SK-N-SH (cell line): ENCODE measurements around the gene KIF4A. TPM values are rescaled to one million over a fixed set of nuclear protein-coding genes. Genes with fewer than 3 reads are reported as not detected.

Experiments
- CTCF ChIA-PET: fragments of 300-600, 350-600 bp; formaldehyde crosslinking; extraction: SDS; loops from one replicate; lab custom pipeline; 2021; lab: Yijun Ruan, JAX
- POLR2A ChIA-PET: fragments of 350-600 bp; sonication (Branson Sonifier 250); formaldehyde crosslinking; extraction: SDS; loops from one replicate; lab custom pipeline; 2020; ENCODE audit warnings: antibody characterized with exemption, inconsistent platforms; lab: Yijun Ruan, JAX
- DNase-seq: peaks from one replicate; pipeline ENCODE4 v3.0.0; 2012
- H2AFZ ChIP-seq: fragments of 200-600 bp; sonication (generic); 2 replicates; pipeline ENCODE4 v1.8.1; 2016; ENCODE audit warnings: antibody characterized with exemption, mild to moderate bottlenecking, low read depth
- H3F3A ChIP-seq: fragments of 200-600 bp; sonication (generic); replicated peaks from 2 replicates; pipeline ENCODE3; 2016; ENCODE audit warnings: antibody characterized with exemption, mild to moderate bottlenecking; ENCODE audit not compliant: insufficient read depth
- H3K27ac ChIP-seq, 2 experiments: fragments of 200-500 bp in 1 of 2; fragments of 200-600 bp in 1 of 2; sonication (Bioruptor generic) in 1 of 2; sonication (generic), shearing (Covaris generic) in 1 of 2; 2 replicates each; pipeline versions ENCODE4 v1.5.1 to v1.6.1; 2014 to 2016; ENCODE audit warnings: low read depth in 2 of 2, inconsistent platforms in 1 of 2, low read length in 1 of 2, mild to moderate bottlenecking in 1 of 2, mixed read lengths in 1 of 2
- H3K27me3 ChIP-seq: fragments of 200-600 bp; sonication (generic), shearing (Covaris generic); 2 replicates; pipeline ENCODE4 v1.6.1; 2016; ENCODE audit warnings: mixed run types; ENCODE audit not compliant: insufficient read depth
- H3K36me3 ChIP-seq, 2 experiments: fragments of 200-500 bp in 1 of 2; fragments of 200-600 bp in 1 of 2; sonication (Bioruptor generic) in 1 of 2; sonication (generic) in 1 of 2; replicated peaks in 1 of 2; 2 replicates each; pipeline versions ENCODE3 to v1.5.1; 2014 to 2016; ENCODE audit warnings: low read length in 1 of 2, mild to moderate bottlenecking in 1 of 2; ENCODE audit not compliant: insufficient read depth in 2 of 2, control insufficient read depth in 1 of 2
- H3K4me1 ChIP-seq, 2 experiments: fragments of 200-500 bp in 1 of 2; fragments of 200-600 bp in 1 of 2; sonication (Bioruptor generic) in 1 of 2; sonication (generic), shearing (Covaris generic) in 1 of 2; 2 replicates each; pipeline versions ENCODE4 v1.5.1 to v1.6.1; 2014 to 2016; ENCODE audit warnings: low read depth in 1 of 2, low read length in 1 of 2, mixed run types in 1 of 2; ENCODE audit not compliant: insufficient read depth in 2 of 2, control insufficient read depth in 1 of 2
- H3K4me2 ChIP-seq: fragments of 200-600 bp; sonication (generic), shearing (Covaris generic); 2 replicates; pipeline ENCODE4 v1.6.1; 2017; ENCODE audit warnings: mixed run types
- H3K4me3 ChIP-seq, 2 experiments: fragments of 200-500 bp in 1 of 2; fragments of 200-600 bp in 1 of 2; sonication (Bioruptor generic) in 1 of 2; sonication (generic), shearing (Covaris generic) in 1 of 2; 2 replicates each; pipeline versions ENCODE4 v1.5.1 to v1.8.1; 2014 to 2016; ENCODE audit warnings: low read depth in 2 of 2, inconsistent platforms in 1 of 2, low read length in 1 of 2, mild to moderate bottlenecking in 1 of 2, mixed read lengths in 1 of 2, moderate library complexity in 1 of 2
- H3K79me2 ChIP-seq: fragments of 200-600 bp; sonication (generic); 2 replicates; pipeline ENCODE4 v1.8.1; 2017; ENCODE audit warnings: mild to moderate bottlenecking; ENCODE audit not compliant: insufficient read depth
- H3K9ac ChIP-seq: fragments of 200-600 bp; sonication (generic); 2 replicates; pipeline ENCODE4 v1.6.1; 2017; ENCODE audit warnings: mixed run types
- H3K9me2 ChIP-seq: fragments of 200-600 bp; sonication (generic); 2 replicates; pipeline ENCODE4 v1.6.1; 2017; ENCODE audit warnings: mixed run types
- H3K9me3 ChIP-seq: fragments of 200-600 bp; sonication (generic); 2 replicates; pipeline ENCODE4 v1.6.1; 2017; ENCODE audit warnings: mixed run types, mild to moderate bottlenecking, moderate library complexity
- H4K20me1 ChIP-seq: fragments of 200-600 bp; sonication (generic); 2 replicates; pipeline ENCODE4 v1.6.1; 2017; ENCODE audit warnings: mild to moderate bottlenecking, mixed run types; ENCODE audit not compliant: insufficient read depth
- CTCF ChIP-seq: fragments of 200-600 bp; sonication (generic); IDR thresholded peaks from 2 replicates; pipeline ENCODE4 v1.6.1; 2017; ENCODE audit warnings: antibody characterized with exemption, mild to moderate bottlenecking, moderate library complexity
- ELF1 ChIP-seq: IDR thresholded peaks from 2 replicates; pipeline ENCODE4 v1.4.0; 2012
- EP300 ChIP-seq, 2 experiments: IDR thresholded peaks; 2 replicates each; pipeline versions ENCODE4 v1.4.0 to v1.6.1; 2012; ENCODE audit warnings: borderline replicate concordance in 1 of 2, low read depth in 1 of 2, low read length in 1 of 2
- FOXJ3 ChIP-seq: sonication (generic); formaldehyde crosslinking; IDR thresholded peaks from 2 replicates; pipeline ENCODE4 v1.5.1; 2020; ENCODE audit warnings: mild to moderate bottlenecking, missing genetic modification reagents
- FOXM1 ChIP-seq: IDR thresholded peaks from 2 replicates; pipeline ENCODE4 v1.4.0; 2012; ENCODE audit warnings: low read depth, mild to moderate bottlenecking
- GABPA ChIP-seq: IDR thresholded peaks from 2 replicates; pipeline ENCODE4 v1.4.0; 2012; ENCODE audit warnings: low read depth, mild to moderate bottlenecking
- GATA2 ChIP-seq: sonication (generic); formaldehyde crosslinking; IDR thresholded peaks from 2 replicates; pipeline ENCODE4 v1.5.0; 2020; ENCODE audit warnings: mild to moderate bottlenecking, missing genetic modification reagents
- JUND ChIP-seq: IDR thresholded peaks from 2 replicates; pipeline ENCODE4 v1.4.0; 2012
- MXI1 ChIP-seq: IDR thresholded peaks from 2 replicates; pipeline ENCODE4 v1.6.1; 2012; ENCODE audit warnings: mild to moderate bottlenecking, low read depth, low read length, improper control_type of control experiment
- POLR2AphosphoS5 ChIP-seq: IDR thresholded peaks from 2 replicates; pipeline ENCODE4 v1.6.1; 2012; ENCODE audit warnings: low read depth, low read length
- REST ChIP-seq: IDR thresholded peaks from 2 replicates; pipeline ENCODE4 v1.6.1; 2012; ENCODE audit warnings: mild to moderate bottlenecking, low read depth, low read length, moderate library complexity
- RXRA ChIP-seq: IDR thresholded peaks from 2 replicates; pipeline ENCODE4 v1.4.0; 2012; ENCODE audit warnings: low read depth, mild to moderate bottlenecking, borderline replicate concordance
- TEAD4 ChIP-seq: IDR thresholded peaks from 2 replicates; pipeline ENCODE4 v1.4.0; 2012; ENCODE audit warnings: mild to moderate bottlenecking, borderline replicate concordance; ENCODE audit not compliant: insufficient read depth
- USF1 ChIP-seq: IDR thresholded peaks from 2 replicates; pipeline ENCODE4 v1.4.0; 2012; ENCODE audit warnings: low read depth, borderline replicate concordance
- WGBS: methylation state at CpG from one replicate; pipeline ENCODE4 v1.1.6; 2017; ENCODE audit warnings: low lambda C conversion rate; 5-methylcytosine and 5-hydroxymethylcytosine counted together
- polyA plus RNA-seq, 3 experiments: library from polyadenylated mRNA; depleted of rRNA; stranded (reverse); fragments of >200 nt; gene quantifications; 2 replicates each; pipeline ENCODE4 v1.2.3, GENCODE V29; 2012

The KIF4A gene
- polyA plus RNA-seq, 1 of the 3 experiments (the other 2 are of a cell fraction) = 11.5 TPM

GRCh38 chrX:70289793-70290770 is at the start of gene KIF4A, which contains the start of gene PDZD11 (continued):
- TF ChIP-seq FOXJ3 (no peak), TEAD4 (no peak), MXI1 (peak; percentile 81), POLR2AphosphoS5 (peak; percentile 85), FOXM1 (peak; percentile 89), ELF1 (peak; percentile 70), CTCF (no peak), RXRA (no peak), JUND (no peak), EP300 (IDR thresholded peaks at IDR 0.05; ENCODE audit: borderline replicate concordance in 1 of 2, low read depth in 1 of 2, low read length in 1 of 2) (no peak), USF1 (no peak)

GRCh38 chrX:70240751-70241150 is 49.2 kb upstream of the KIF4A start:
- H2AFZ ChIP-seq = no peak overlapping the region
- H3K4me1 ChIP-seq = no peaks in the 10 kb centered on the region
- no peak overlapping the region for H3K4me3 ChIP-seq
- no peaks in the 10 kb centered on the region for H3K36me3 ChIP-seq
- 60% methylated on average over 1 of the region's 1 CpG for WGBS
- ChIA-PET CTCF (interaction anchor here (0.5 kb wide), 1 partner anchor 249 kb away, joined by 3 read pairs; no protein-coding TSS in a partner anchor), POLR2A (no interaction called here)
- H3K27me3 ChIP-seq = peaks cover 16% of the 10 kb centered on the region; the same call in 1 of the 2 replicates
- H3K9ac ChIP-seq = no peak overlapping the region
- no peaks in the 10 kb centered on the region for H3K9me2 ChIP-seq
- no peaks in the 10 kb centered on the region for H3K9me3 ChIP-seq
- no peak overlapping the region for H3K27ac ChIP-seq
- H3F3A ChIP-seq = no peaks in the 10 kb centered on the region
- no peaks in the 10 kb centered on the region for H3K79me2 ChIP-seq
- no peak overlapping the region for H3K4me2 ChIP-seq
- no peaks in the 10 kb centered on the region for H4K20me1 ChIP-seq
- no peak for TF ChIP-seq GABPA
- TF ChIP-seq REST = no peak
- no peak for TF ChIP-seq GATA2 (CRISPR knock-in tag)
- no peak for TF ChIP-seq TEAD4
- no peak for DNase-seq
